K562 (cell line): ENCODE measurements around the gene CDT1. TPM values are rescaled to one million over a fixed set of nuclear protein-coding genes. Genes with fewer than 3 reads are reported as not detected.

Experiments used
- FOXJ3 ChIP-seq: sonication (generic); formaldehyde crosslinking; IDR thresholded peaks from 2 replicates; pipeline ENCODE4 v1.4.0; 2020; ENCODE audit warnings: mild to moderate bottlenecking, missing genetic modification reagents
- GTF2F1 ChIP-seq: IDR thresholded peaks from 2 replicates; pipeline ENCODE4 v1.6.1; 2011; ENCODE audit warnings: low read depth, low read length, improper control_type of control experiment
- SRSF1 ChIP-seq: fragments of 200-400 bp; formaldehyde crosslinking; IDR thresholded peaks from 2 replicates; pipeline ENCODE4 v1.6.1; 2017; ENCODE audit warnings: mild to moderate bottlenecking, low read depth, low read length, moderate library complexity
- TCFL5 ChIP-seq: fragments of 250-450 bp; sonication (Bioruptor Pico); conservative IDR thresholded peaks from 2 replicates; pipeline ENCODE4 v1.6.1; 2021; ENCODE audit warnings: mild to moderate bottlenecking, moderate library complexity, matching md5 sums
- ZNF507 ChIP-seq: conservative IDR thresholded peaks from 2 replicates; pipeline ENCODE4 v1.6.1; 2017; ENCODE audit warnings: missing genetic modification characterization, missing compliant biosample characterization
- polyA plus RNA-seq, 8 experiments: library from polyadenylated mRNA; depleted of rRNA in 4 of 8; stranded (reverse) in 5 of 8; unstranded in 3 of 8; fragments of >200 nt; fragmentation: Nextera tagmentation in 2 of 8; fragmentation: Illumina TruSeq in 1 of 8; extraction: Ambion mirVana in 2 of 8; extraction: Trizol in 1 of 8; gene quantifications; 2 replicates each; pipeline versions ENCODE4 v1.2.1 to v1.2.3, GENCODE V29; 2011 to 2014; ENCODE audit warnings: inconsistent platforms in 1 of 8, missing spikeins in 1 of 8
- total RNA-seq, 7 experiments: library from RNA; depleted of rRNA in 6 of 7; stranded (reverse); fragments of >200 nt in 6 of 7; fragmentation: Illumina TruSeq in 2 of 7; extraction: Trizol in 2 of 7; gene quantifications; 2 replicates each; pipeline versions ENCODE4 v1.2.1 to v1.2.3, GENCODE V29; 2011 to 2021; ENCODE audit warnings: low replicate concordance in 1 of 7
- TF ChIP-seq, protein P1 (sequence below): fragments of 200-600 bp; sonication (generic); IDR thresholded peaks from one replicate; pipeline ENCODE4 v1.6.1; 2012; ENCODE audit warnings: mild to moderate bottlenecking, low read depth, low read length, inconsistent platforms
- TF ChIP-seq, protein P2 (sequence below): sonication (generic); formaldehyde crosslinking; IDR thresholded peaks from 2 replicates; pipeline ENCODE4 v1.8.0; 2022; ENCODE audit warnings: mild to moderate bottlenecking, missing genetic modification reagents
- TF ChIP-seq, protein P3 (sequence below): fragments of 250-450 bp; sonication (Bioruptor Pico); IDR thresholded peaks from 2 replicates; pipeline ENCODE4 v1.4.0; 2020; ENCODE audit warnings: mild to moderate bottlenecking, moderate library complexity
- TF ChIP-seq, protein P4 (sequence below): conservative IDR thresholded peaks from 2 replicates; pipeline ENCODE4 v1.6.1; 2011; ENCODE audit warnings: low read depth, mild to moderate bottlenecking, low read length; ENCODE audit not compliant: control insufficient read depth

The CDT1 gene
- total and polyA plus RNA-seq, 9 of the 15 experiments (the other 6 are each of a cell fraction or from before 2014, with no cell fraction given): 0.92 to 178 (median 14.2) TPM

DNA sequence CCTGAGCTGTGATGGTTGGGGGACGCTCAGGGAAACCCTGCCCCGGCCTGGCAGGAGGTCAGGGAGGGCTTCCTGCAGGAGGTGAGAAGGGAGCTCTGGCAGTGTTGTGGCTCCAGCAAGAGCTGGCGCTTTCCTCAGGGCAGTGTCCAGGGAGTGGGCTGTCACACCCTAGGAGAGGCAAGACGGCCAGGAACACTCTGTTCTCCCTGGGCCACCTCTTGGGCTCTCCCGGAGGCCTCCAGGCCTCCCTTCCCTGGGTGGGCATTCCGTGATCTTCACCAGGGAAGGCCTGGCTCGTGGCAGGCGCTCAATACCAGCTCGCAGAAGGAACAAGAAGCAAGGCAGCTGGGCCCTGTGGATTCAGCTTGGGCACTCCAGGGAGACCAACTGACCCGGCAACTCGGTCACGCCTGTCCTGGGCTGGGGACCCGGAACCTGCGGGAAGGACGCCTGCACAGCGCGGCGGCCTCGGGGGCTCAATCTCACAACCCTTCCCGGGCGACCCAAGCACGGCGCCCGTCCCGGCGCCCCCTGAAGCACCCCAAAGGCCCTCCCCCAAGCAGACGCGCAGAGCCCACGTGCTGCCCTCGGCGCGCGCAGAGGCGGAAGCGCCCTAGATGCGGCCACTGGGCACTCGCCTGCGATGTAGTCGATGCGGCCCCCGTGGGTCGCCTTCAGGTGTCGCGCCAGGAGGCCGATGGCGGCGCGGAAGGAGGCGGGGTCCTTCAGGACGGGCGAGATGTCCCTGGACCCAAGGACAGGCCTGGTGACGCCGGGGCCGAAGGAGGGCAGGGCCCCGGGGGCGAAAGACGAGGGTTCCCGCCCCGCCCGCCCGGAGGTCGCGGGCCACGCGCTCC, 7.6 kb downstream of the CDT1 start (continued):
- TF ChIP-seq, protein P1, sequence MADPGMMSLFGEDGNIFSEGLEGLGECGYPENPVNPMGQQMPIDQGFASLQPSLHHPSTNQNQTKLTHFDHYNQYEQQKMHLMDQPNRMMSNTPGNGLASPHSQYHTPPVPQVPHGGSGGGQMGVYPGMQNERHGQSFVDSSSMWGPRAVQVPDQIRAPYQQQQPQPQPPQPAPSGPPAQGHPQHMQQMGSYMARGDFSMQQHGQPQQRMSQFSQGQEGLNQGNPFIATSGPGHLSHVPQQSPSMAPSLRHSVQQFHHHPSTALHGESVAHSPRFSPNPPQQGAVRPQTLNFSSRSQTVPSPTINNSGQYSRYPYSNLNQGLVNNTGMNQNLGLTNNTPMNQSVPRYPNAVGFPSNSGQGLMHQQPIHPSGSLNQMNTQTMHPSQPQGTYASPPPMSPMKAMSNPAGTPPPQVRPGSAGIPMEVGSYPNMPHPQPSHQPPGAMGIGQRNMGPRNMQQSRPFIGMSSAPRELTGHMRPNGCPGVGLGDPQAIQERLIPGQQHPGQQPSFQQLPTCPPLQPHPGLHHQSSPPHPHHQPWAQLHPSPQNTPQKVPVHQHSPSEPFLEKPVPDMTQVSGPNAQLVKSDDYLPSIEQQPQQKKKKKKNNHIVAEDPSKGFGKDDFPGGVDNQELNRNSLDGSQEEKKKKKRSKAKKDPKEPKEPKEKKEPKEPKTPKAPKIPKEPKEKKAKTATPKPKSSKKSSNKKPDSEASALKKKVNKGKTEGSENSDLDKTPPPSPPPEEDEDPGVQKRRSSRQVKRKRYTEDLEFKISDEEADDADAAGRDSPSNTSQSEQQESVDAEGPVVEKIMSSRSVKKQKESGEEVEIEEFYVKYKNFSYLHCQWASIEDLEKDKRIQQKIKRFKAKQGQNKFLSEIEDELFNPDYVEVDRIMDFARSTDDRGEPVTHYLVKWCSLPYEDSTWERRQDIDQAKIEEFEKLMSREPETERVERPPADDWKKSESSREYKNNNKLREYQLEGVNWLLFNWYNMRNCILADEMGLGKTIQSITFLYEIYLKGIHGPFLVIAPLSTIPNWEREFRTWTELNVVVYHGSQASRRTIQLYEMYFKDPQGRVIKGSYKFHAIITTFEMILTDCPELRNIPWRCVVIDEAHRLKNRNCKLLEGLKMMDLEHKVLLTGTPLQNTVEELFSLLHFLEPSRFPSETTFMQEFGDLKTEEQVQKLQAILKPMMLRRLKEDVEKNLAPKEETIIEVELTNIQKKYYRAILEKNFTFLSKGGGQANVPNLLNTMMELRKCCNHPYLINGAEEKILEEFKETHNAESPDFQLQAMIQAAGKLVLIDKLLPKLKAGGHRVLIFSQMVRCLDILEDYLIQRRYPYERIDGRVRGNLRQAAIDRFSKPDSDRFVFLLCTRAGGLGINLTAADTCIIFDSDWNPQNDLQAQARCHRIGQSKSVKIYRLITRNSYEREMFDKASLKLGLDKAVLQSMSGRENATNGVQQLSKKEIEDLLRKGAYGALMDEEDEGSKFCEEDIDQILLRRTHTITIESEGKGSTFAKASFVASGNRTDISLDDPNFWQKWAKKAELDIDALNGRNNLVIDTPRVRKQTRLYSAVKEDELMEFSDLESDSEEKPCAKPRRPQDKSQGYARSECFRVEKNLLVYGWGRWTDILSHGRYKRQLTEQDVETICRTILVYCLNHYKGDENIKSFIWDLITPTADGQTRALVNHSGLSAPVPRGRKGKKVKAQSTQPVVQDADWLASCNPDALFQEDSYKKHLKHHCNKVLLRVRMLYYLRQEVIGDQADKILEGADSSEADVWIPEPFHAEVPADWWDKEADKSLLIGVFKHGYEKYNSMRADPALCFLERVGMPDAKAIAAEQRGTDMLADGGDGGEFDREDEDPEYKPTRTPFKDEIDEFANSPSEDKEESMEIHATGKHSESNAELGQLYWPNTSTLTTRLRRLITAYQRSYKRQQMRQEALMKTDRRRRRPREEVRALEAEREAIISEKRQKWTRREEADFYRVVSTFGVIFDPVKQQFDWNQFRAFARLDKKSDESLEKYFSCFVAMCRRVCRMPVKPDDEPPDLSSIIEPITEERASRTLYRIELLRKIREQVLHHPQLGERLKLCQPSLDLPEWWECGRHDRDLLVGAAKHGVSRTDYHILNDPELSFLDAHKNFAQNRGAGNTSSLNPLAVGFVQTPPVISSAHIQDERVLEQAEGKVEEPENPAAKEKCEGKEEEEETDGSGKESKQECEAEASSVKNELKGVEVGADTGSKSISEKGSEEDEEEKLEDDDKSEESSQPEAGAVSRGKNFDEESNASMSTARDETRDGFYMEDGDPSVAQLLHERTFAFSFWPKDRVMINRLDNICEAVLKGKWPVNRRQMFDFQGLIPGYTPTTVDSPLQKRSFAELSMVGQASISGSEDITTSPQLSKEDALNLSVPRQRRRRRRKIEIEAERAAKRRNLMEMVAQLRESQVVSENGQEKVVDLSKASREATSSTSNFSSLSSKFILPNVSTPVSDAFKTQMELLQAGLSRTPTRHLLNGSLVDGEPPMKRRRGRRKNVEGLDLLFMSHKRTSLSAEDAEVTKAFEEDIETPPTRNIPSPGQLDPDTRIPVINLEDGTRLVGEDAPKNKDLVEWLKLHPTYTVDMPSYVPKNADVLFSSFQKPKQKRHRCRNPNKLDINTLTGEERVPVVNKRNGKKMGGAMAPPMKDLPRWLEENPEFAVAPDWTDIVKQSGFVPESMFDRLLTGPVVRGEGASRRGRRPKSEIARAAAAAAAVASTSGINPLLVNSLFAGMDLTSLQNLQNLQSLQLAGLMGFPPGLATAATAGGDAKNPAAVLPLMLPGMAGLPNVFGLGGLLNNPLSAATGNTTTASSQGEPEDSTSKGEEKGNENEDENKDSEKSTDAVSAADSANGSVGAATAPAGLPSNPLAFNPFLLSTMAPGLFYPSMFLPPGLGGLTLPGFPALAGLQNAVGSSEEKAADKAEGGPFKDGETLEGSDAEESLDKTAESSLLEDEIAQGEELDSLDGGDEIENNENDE: no peak
- TF ChIP-seq SRSF1: no peak
- TF ChIP-seq TCFL5 (CRISPR knock-in tag): no peak
- TF ChIP-seq, protein P2, sequence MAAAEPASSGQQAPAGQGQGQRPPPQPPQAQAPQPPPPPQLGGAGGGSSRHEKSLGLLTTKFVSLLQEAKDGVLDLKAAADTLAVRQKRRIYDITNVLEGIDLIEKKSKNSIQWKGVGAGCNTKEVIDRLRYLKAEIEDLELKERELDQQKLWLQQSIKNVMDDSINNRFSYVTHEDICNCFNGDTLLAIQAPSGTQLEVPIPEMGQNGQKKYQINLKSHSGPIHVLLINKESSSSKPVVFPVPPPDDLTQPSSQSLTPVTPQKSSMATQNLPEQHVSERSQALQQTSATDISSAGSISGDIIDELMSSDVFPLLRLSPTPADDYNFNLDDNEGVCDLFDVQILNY (CRISPR knock-in tag): no peak
- TF ChIP-seq ZNF507 (tag): no peak
- TF ChIP-seq, protein P3, sequence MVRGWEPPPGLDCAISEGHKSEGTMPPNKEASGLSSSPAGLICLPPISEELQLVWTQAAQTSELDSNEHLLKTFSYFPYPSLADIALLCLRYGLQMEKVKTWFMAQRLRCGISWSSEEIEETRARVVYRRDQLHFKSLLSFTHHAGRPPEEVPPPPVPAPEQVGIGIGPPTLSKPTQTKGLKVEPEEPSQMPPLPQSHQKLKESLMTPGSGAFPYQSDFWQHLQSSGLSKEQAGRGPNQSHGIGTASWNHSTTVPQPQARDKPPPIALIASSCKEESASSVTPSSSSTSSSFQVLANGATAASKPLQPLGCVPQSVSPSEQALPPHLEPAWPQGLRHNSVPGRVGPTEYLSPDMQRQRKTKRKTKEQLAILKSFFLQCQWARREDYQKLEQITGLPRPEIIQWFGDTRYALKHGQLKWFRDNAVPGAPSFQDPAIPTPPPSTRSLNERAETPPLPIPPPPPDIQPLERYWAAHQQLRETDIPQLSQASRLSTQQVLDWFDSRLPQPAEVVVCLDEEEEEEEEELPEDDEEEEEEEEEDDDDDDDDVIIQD (CRISPR knock-in tag): no peak
- TF ChIP-seq FOXJ3: no peak
- no peak for TF ChIP-seq GTF2F1
- TF ChIP-seq, protein P4, sequence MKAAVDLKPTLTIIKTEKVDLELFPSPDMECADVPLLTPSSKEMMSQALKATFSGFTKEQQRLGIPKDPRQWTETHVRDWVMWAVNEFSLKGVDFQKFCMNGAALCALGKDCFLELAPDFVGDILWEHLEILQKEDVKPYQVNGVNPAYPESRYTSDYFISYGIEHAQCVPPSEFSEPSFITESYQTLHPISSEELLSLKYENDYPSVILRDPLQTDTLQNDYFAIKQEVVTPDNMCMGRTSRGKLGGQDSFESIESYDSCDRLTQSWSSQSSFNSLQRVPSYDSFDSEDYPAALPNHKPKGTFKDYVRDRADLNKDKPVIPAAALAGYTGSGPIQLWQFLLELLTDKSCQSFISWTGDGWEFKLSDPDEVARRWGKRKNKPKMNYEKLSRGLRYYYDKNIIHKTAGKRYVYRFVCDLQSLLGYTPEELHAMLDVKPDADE: 0 out of 2 replicates have a peak, but pooled peaks have one; percentile 16
